ENCODE data around the gene MT1A. TPM values are rescaled to one million over a fixed set of nuclear protein-coding genes. Genes with fewer than 3 reads are reported as not detected.

MT1A gene
- total and polyA plus RNA-seq, 8 donors, result 0.78 to 24.1 (median 2.0) TPM; not detected in 4

DNA sequence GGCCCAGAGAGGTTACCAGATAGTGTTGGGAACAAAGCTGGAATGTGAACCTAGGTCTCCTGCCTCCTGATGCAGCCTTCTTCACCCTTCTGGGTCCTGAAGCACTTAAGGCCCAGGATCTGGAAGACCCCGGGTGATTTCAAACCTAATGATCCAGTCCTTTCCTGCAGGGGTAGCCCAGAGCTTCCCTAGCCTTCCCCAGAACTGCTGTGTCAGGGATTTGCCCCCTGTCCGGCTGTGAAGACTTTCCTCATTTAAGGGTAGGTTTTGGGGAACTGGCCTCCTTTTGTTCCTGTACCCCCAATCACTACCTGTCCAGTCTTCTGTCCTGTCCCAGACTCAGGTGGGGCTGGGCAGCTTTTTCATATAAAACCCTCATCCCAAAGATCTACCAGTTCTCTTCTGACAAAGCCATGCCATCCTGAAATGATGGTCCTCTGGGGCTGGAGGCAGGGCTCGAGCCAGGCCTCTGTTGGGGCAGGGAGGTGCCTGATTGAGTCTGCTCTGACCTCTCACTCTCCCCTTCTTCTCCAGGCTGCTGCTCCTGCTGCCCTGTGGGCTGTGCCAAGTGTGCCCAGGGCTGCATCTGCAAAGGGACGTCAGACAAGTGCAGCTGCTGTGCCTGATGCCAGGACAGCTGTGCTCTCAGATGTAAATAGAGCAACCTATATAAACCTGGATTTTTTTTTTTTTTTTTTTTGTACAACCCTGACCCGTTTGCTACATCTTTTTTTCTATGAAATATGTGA is 45.1 kb downstream of the MT1A start:
- peak overlapping the region; percentile 55 for H3K4me3 ChIP-seq
- DNase-seq (no peak), ATAC-seq (no peak)
- intact Hi-C loops (cut with DNase I), result no loop called here
- no peak overlapping the region for H3K27ac ChIP-seq
- peaks cover 10 to 18% of the 10 kb centered on the region in 2 donors for H3K4me1 ChIP-seq
- no peaks in the 10 kb centered on the region for H3K27me3 ChIP-seq
- peaks cover 0 to 8% of the 10 kb centered on the region in 2 donors for H3K9me3 ChIP-seq
- no peak for TF ChIP-seq CTCF (IDR thresholded peaks at IDR 0.05)
- no peaks in the 10 kb centered on the region for H3K36me3 ChIP-seq

DNA sequence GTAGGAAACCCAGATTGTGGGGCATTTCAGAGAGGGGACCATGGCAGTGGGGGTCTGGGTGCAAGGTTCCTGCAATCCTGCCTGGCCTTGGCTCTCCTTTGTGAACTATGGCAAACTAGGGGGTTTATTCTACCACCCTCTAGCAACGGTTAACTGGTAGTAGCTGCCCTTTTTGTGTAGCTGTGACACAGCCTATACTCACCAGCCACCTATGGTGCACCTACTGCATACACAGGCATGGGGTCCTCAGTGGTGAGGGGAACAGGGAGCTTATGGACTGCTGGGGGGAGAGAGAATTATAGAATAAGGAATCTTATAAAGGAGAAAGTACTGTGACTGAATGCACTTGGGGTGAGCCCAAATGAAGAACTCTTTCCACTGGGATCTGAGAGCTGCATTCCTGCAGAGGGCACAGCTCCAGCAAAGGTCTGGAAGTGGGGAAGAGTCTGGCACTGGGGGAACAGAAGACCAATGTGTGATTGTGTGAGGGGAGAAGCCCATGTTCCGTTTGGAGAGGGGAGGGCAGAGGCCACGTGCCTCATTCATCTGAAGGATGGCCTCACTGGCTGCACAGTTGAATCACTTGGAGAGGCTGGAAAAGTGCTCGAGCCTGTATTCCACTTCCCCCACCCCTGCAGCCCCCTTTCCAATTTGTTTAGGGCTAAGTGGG is 45.9 kb downstream of the MT1A start:
- H3K9me3 ChIP-seq, result peaks cover 0 to 8% of the 10 kb centered on the region in 2 donors
- peak overlapping the region in 1 of 2 donors; percentile 55 for H3K4me3 ChIP-seq
- intact Hi-C loops (cut with DNase I), result no loop called here
- peaks cover 10 to 18% of the 10 kb centered on the region in 2 donors for H3K4me1 ChIP-seq
- no peak for TF ChIP-seq CTCF (IDR thresholded peaks at IDR 0.05)
- no peaks in the 10 kb centered on the region for H3K27me3 ChIP-seq
- DNase-seq, result no peak
- H3K27ac ChIP-seq, result no peak overlapping the region
- no peak for ATAC-seq
- no peaks in the 10 kb centered on the region for H3K36me3 ChIP-seq

- Histone ChIP-seq H3K36me3 (no peaks in the 10 kb centered on the region), H3K4me1 (peaks cover 10 to 18% of the 10 kb centered on the region in 2 donors), H3K27ac (no peak overlapping the region), H3K9me3 (peaks cover 0 to 8% of the 10 kb centered on the region in 2 donors), H3K27me3 (no peaks in the 10 kb centered on the region), H3K4me3 (no peak overlapping the region)
- no peak for TF ChIP-seq CTCF (IDR thresholded peaks at IDR 0.05)
- no peak for DNase-seq
- ATAC-seq, result no peak
- intact Hi-C loops (cut with DNase I), result no loop called here
Measured at GRCh38 chr16:56684926-56685590, 46.6 kb downstream of the MT1A start.

DNA sequence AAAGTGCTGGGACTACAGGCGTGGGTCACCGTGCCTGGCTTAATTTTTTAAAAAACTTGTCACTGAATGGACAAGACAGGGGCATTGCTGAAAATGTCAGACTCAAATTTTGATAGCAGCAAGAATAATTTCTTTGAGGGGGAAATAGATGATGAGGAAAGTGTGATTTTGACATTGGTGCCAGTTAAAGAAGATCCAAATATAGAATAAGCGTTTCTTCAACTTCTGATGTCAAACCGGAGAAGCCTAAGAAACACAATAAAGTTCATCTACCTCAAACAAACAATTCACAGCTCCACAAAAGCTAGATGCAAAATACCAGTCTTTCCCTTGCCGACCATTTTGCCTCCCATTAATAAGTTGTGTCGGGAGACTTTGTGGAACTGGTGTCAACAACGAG is 48.3 kb downstream of the MT1A start:
- Histone ChIP-seq H3K27ac (no peak overlapping the region), H3K9me3 (peaks cover 0 to 8% of the 10 kb centered on the region in 2 donors), H3K36me3 (no peaks in the 10 kb centered on the region), H3K27me3 (no peaks in the 10 kb centered on the region), H3K4me3 (no peak overlapping the region), H3K4me1 (peaks cover 10 to 13% of the 10 kb centered on the region in 2 donors)
- no peak for ATAC-seq
- TF ChIP-seq CTCF (IDR thresholded peaks at IDR 0.05), result no peak
- DNase-seq, result no peak
- intact Hi-C loops (cut with DNase I), result no loop called here

GRCh38 chr16:56688762-56689161 is 50.3 kb downstream of the MT1A start:
- no peak overlapping the region for H3K27ac ChIP-seq
- no peaks in the 10 kb centered on the region for H3K4me1 ChIP-seq
- no peak overlapping the region for H3K4me3 ChIP-seq
- no peaks in the 10 kb centered on the region for H3K27me3 ChIP-seq
- H3K36me3 ChIP-seq, result no peaks in the 10 kb centered on the region
- no peak for TF ChIP-seq CTCF (IDR thresholded peaks at IDR 0.05)
- H3K9me3 ChIP-seq, result peaks cover 0 to 8% of the 10 kb centered on the region in 2 donors
- intact Hi-C loops (cut with DNase I), result no loop called here
- DNase-seq (no peak), ATAC-seq (no peak)
